GM21717 (cell line): ENCODE measurements around the gene PCDHA9.
"Not testable (repeated sequence)": the region's sequence is repeated elsewhere in the genome, so short reads cannot be mapped to it uniquely, and the experiment has no call there.

Experiments used
- ATAC-seq: cut with Tn5 transposase; IDR thresholded peaks from one replicate; pipeline ENCODE4 v1.9.1; 2021; ENCODE audit warnings: mild to moderate bottlenecking, moderate library complexity; ENCODE audit not compliant: unreplicated experiment

The PCDHA9 gene

GRCh38 chr5:140835622-140836510 lies 12.3 kb upstream of the PCDHA9 start:
- no peak for ATAC-seq

GRCh38 chr5:140840978-140841962 lies 6.9 kb upstream of the PCDHA9 start, which contains the start of gene PCDHA8:
Gene PCDHA8 (plus strand): TSS chr5:140841187. CDS start chr5:140841322, 135 bp downstream.
- ATAC-seq, result no peak

GRCh38 chr5:140842798-140843733 lies 5.1 kb upstream of the PCDHA9 start:
- ATAC-seq, result no peak

GRCh38 chr5:140849831-140850634 lies 1.9 kb downstream of the PCDHA9 start:
- ATAC-seq, result not testable (repeated sequence)

- no peak for ATAC-seq
Measured at GRCh38 chr5:140855772-140856674, 7.8 kb downstream of the PCDHA9 start, which contains the start of gene PCDHA10. Gene PCDHA10 (plus strand): TSS chr5:140855897. CDS start chr5:140856049, 152 bp downstream.

- ATAC-seq, result no peak
Measured at GRCh38 chr5:140857177-140857986, 9.2 kb downstream of the PCDHA9 start.

GRCh38 chr5:140857987-140858240 lies 9.7 kb downstream of the PCDHA9 start:
- no peak for ATAC-seq

- no peak for ATAC-seq
Measured at GRCh38 chr5:140862441-140863295, 14.5 kb downstream of the PCDHA9 start.

- ATAC-seq, result no peak
Measured at GRCh38 chr5:140868721-140869554, 20.8 kb downstream of the PCDHA9 start, which contains the start of gene PCDHA11. Gene PCDHA11 (plus strand): TSS chr5:140868957. CDS start chr5:140869104, 147 bp downstream.

- ATAC-seq, result no peak
Measured at GRCh38 chr5:140869555-140869886, 21.3 kb downstream of the PCDHA9 start.

GRCh38 chr5:140870221-140871201 lies 22.3 kb downstream of the PCDHA9 start:
- ATAC-seq, result no peak

GRCh38 chr5:140875085-140876065 lies 27.2 kb downstream of the PCDHA9 start, which contains the start of gene PCDHA12:
Gene PCDHA12 (plus strand): TSS chr5:140875308. CDS start chr5:140875473, 165 bp downstream.
- ATAC-seq, result no peak

GRCh38 chr5:140876541-140877261 lies 28.5 kb downstream of the PCDHA9 start:
- not testable (repeated sequence) for ATAC-seq
